CMK (cell line): Measurements from ENCODE around the gene IFNG.

Source experiments
- DNase-seq: peaks from one replicate; pipeline ENCODE4 v3.0.0-alpha.2; 2010; ENCODE audit warnings: low read depth

The IFNG gene

DNA sequence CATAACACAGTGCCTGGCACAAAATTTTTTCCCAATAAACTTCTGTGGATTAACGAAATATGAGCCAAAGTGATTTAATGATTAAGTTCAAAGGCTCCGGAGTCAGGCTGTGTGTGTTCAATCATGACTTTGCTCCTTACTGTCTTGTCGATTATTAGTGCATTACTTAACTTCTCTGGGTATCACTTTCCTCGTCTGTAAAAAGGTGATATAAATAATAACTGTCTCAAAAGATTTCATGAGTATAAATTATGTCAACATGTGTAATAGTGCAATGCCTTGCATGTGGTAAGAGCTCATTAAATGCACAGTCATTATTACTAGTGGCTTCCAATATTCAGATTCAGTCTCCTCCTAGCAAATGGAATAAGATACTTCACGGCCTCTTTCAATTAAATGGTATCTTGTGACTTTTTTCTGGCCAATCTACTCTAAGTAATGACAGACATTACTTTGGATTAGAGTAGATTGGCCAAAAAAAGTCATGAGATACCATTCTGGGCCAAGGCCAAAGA is 6.8 kb upstream of the IFNG start:
- no peak for DNase-seq

DNA sequence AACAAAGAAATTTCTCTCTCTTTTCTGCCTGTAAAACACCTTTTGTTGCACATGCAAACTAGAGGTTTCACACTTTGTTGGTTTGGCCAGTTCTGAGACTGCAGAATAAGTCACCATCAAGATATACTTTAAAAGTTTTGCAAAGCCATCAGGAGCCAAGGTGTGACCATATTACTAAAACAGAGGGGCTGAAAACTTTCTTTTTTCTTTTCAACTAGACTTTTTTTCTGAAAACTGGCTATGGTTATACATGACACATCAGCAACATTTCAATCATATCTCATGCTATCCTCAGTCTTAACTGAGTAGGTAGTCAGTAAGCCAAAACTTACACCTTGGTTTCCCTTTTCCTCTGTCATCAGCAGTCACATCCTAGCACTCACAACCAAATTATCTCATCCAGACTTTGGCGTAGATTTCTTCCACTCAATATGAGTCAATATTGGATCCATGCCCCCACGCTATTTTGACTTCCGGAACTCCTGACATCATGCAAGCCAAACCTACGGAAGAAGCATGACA is 4.1 kb upstream of the IFNG start:
- no peak for DNase-seq

DNA sequence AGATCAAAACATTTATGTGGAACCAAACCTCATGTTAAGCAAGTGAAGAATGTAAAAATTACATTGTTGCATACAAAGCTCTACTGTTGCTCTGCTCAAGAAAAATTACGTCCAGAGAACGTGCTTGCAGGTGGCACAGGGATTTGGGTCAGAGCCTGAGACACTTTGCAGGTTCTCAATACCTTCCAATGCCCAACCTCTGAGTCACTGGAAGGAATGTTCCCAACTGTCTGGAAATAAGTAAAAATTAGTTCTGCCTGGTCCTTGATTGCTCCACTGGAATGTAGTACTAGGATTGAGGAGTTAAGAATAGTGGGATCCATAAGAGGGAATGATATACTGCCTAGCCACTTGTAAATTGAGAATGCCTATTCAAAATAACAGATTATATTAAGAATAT is 2.8 kb upstream of the IFNG start:
- DNase-seq, result no peak

DNA sequence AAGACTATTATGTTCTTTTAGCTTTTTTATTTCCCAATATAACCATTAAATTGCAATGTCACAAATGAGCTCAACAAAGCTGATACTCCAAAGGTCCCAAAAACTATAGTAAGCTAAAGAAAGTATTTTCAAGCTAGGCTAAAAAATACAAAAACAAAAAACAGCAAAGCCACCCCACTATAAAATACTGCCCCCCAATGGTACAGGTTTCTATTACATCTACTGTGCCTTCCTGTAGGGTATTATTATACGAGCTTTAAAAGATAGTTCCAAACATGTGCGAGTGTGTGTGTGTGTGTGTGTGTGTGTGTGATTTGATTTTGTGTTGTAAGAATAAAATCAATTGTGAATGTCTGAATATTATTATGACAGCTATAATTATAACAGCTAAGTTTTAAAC is 1.1 kb downstream of the IFNG start:
- DNase-seq, result peak; percentile 3

DNA sequence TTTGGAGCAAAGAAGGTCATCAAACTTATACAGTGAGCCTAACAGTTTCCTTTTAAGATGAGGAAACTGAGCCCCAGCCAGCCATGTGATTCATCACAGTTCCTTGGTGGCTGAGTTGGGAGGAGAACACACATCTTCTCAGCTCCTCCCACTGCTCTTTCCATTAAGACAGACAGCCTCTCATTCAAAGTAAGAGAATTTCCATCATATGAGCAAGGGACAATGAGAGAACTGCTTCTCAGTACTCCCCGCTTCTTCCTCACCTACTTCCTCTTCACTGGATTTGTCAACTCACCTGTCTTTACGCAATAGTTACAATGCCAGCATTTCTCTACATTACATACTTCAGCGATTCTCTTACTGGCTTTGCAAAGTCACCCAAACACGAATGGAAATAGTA is 2.2 kb downstream of the IFNG start:
- no peak for DNase-seq

DNA sequence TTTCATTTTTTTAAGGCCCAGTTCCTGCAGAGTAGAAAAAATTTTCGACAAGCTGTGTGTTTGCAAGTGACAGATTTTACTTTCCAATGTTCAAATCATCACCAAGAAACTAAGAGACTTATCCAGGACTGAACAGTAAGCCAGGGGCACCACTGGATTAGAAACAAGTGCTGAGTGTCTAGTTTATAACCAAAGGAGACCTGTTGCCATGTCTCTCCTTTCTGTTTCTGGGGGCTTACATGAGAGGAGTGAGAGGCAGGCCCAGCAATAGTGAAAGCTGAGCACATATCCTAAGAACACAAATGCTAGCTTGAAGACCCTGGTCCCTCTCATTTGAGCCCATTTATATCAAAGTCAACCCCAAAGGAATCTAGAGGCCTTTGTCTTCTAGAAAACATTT is 2.9 kb downstream of the IFNG start:
- no peak for DNase-seq

DNA sequence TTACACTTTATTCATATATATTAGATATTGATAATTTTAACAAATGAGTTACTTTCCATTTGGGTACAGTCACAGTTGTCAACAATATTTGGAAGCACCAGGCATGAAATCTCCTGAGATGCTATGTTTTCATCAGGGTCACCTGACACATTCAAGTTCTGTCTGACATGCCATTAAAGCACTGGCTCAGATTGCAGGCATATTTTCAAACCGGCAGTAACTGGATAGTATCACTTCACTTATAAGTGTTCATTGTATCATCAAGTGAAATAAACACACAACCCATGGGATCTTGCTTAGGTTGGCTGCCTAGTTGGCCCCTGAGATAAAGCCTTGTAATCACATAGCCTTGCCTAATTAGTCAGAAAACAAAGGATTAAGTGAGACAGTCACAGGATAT is 4.8 kb downstream of the IFNG start:
- no peak for DNase-seq

DNA sequence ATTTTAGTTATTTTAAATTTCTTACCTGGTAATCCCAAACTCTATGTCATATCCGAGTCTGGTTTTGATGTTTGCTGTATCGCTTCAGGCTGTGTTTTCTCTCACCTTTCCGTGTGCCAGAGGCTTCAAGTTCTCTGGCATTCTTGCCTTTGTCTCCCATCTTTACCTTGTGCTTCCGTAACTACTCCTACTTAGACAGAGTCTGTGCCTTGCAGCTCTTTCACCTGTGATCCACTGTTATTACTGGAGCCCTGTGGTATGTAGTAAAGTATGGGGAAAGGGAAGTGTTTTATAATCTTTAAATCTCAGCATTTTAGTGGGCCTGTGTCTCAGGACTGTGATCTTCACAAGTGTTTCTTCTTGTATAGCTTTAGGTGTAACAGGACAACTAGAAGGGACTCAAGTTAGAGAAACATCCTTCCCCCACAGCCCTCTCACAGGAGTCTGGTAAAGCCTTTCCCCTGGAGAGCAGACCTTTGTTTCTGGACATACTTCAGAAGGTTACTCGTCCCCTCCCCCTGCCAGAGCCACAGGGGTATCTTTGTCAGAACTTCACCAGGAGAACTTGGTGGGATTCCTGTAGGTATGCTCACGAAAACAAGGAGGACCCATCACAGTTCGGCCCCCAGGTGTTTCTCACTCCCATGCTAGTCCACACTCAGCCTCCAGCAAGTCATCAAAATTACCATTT is 11.1 kb downstream of the IFNG start:
- no peak for DNase-seq

DNA sequence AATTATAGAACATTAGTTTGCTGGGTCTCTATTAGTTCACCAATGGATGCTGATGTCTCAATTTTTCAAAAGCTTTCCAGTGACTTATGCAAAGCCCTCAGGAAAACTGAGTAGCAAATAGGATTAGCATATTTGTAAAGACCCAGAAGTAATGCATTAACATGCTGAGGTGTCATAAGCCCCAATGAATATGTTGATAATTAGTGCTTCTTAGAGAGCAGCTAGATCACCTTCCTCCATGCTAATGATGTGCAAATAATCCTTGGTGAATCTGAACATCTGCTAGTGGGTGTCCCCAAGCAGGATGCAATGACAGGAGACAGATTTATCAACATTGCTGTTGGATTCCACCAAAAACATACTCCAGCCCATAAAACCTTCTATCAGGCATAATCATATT is 19.0 kb downstream of the IFNG start:
- no peak for DNase-seq

DNA sequence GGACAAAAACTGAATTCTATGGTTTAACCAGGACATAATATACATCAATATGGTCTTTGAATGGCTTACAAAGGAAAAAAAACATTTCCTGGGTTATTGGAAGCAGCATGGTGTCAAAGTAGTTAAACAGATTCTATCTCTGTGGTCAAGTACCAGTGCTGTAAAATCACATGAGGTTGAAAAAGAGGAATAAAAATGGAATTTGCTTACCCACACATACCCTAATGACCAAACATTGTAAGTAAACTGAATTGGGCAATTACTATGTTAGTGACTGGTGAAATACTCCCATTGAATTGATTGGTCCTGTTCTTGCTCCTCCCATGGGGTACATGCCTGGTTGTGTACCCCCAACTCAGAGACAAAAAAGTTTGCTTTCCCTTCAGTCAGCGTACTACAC is 19.6 kb downstream of the IFNG start:
- DNase-seq, result no peak

DNA sequence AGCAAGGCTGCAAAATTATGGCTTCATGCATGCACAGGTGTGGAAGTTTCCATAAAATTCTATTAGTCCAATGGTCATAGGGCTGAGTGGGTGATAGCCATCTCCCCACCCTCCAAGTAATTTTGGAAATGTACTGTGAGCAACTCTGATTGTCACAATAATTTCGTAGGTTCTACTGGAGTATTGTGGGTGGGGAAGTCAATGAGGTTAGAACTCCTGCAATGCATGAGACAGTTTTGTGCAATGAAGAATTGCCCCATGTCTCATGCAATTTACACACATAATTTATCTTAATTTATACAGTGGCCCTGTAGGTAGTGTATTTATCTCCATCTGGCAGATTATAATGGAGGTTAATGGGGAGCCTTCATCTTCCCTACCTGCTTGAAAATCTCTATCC is 20.5 kb downstream of the IFNG start:
- no peak for DNase-seq

DNA sequence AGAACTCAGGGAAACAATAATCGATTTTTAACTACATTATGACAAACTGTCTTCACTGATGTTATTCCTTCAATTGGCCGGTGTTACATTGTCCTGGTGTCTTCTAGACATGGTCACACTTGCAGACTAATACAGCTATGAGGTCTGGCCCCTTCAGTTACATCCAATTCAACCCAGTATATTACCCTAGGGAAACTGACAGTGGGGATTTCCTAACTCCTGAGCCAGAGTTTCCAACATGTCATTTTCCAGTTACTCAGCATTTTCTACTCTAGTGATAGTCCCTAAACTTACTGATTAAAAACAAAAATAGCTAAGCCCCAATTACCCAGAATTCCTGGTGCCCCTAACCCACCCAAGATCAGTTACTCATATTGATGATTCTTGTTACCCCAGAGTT is 21.1 kb downstream of the IFNG start:
- no peak for DNase-seq

DNA sequence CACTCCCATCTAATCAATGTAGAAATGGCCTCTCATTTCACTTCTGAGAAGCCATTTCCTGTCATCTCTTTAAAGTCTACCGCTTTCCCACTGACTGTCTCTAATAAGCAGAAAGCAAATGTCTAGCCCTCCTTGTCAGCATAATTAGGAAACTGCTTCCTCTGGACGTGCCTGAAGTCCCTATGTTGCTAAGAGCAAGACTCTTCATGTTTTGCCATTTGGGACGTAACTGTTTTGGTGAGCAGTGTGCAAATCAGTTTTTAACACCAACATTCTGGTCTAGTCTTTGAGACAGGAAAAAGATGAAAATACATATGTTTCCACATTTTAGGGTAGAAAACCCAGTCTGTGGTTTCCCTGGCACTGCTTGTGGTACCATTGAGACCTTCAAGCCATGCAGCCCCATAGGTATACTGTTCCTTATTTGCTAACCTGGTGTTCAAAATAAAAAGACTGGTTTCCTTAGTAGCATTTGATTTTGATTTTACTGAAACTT is 22.2 kb downstream of the IFNG start:
- no peak for DNase-seq

DNA sequence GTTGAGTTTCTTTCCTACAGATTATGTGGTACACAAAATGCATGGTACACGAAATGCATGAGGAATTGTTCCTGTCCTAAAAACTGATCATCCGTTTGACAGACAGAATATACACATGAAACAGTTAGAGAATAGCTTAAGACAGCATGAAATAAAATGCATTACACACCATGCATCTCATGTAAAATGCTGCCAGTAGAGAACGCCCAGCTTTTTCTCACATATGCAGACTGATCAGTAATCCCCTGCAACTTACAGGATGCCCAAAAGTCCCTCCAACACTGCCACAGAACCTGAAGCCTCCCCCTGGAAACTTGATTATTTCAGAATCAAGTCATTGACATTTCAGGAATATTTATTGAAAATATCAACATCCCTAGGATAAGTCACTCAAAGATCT is 24.0 kb downstream of the IFNG start:
- DNase-seq, result no peak

DNA sequence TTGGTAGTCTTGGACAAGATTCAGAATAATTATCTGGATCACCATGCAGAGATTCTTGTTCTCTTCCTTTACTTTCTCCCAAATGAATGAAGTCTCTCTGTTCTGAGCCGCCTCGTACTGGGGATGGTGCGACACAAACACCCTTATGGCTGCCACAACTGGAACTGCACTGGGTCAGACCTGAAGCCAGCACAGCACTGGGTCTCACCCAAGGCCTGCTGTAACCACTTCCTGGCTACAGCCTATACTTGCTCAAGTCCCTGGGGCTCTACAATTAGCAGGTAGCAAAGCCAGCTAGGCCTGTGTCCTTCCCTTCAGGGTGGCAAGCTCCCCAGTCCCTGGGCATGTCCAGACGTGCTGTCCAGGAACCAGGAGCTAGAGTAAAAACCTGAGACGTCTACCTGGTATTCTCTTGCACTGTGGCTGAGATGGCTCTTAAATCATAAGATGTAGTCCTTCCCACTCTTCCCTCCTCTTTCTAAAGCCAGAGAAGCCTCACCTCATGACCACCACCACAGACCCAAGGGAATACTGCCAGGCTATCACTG is 27.6 kb downstream of the IFNG start:
- no peak for DNase-seq

DNA sequence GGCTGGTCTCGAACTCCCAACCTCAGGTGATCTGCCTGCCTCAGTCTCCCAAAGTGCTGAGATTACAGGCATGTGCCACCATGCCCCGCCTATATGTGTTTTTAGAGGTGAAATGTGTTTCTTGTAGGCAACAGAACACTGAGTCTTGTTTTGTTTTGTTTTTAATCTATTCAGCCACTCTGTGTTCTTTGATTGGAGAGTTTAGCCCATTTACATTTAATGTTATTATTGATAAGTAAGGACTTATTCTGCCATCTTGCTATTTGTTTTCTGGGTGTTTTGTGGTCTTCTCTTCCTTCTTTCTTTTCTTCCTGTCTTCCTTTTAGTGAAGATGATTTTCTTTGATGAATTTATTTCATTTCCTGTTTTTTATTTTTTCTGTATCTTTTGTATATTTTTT is 29.6 kb downstream of the IFNG start:
- no peak for DNase-seq

DNA sequence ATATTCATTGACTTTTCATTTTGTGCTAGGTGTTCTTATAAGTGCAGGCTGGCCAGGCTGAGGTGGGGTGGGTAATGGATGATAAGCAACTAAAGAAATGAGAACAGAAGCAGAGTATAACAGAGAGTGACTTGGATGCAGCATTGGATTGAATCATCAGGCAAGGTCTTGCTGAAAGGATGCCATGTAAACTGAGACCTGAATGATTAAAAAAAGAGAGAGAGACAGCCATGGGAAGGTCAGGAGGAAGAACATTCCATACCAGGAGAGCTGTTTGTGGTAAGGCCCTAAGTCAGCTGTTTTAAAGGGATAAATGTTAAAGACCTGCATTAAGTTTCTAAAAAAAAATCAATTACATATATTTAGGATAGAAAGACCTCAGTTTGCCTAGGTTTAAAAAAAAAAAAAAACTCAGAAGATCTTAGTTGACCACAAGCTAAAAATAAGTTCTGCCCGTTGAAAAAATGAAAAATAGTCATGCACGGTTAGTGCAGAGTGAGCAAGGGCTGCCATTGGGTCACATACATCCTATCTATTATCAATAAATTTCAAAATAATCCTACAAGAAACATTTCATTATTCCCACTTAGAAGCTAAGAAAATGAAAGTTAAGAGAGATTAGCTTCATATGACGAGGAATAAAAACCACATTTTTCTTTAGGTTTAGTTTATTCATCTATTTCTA is 37.2 kb downstream of the IFNG start:
- DNase-seq, result no peak

DNA sequence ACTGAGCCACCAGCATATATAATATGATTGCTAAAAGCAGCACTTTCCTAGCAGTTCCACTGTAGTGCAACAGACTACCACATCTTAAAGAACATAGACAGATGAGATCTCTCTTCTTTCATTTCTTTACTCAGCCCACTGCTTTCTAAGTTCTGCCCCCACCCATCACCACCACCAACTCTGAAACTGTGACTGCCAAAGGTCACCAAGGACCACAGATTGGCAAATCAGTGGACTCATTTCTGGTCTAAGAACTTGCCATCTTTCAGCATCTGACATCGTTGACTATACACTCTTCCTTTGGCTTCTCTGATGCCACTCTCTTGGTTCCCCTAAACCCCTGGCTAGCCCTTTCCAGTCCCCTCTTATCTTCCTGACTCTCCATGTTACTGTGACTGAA is 38.4 kb downstream of the IFNG start:
- DNase-seq, result no peak

DNA sequence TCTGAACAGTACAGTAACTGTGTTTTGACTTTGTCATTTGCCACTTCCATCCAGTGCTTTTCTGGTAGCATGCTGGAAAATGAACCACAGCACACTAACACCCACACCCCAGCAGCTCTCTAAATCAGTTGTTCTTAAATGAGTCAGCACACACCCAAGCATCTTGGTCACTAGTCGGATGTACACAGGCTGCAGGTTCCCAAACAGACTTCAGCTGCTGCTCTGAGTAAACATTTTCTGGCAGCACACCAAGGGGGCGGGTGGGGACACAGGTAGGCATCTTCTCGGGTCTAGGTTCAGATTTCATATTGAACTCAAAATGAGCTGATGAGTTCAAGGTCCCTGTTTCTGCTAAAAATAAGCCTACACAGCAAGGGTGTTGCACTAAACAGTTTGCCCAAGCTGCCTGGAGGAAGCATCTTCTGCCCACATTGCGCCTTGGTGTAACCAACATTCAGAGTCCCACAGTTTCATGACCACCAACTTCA is 39.8 kb downstream of the IFNG start:
- DNase-seq, result no peak

DNA sequence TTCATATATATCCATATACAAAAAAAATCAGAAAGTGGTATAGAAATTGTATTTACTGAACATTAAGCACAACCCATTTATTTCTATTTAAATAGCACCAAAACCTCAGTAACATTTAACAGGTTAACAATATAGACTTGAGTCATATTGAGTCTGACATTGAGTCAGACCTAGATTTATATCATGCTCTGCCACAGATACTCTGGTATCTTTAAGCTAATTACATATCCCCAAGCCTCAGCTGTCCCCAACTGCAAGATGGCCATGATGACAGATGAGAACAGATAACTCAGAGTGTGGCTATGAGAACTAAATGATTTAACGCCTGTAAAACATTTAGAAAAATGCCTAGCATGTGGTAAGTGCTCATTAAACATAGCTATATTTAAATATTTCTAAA is 40.3 kb downstream of the IFNG start:
- DNase-seq, result no peak

DNA sequence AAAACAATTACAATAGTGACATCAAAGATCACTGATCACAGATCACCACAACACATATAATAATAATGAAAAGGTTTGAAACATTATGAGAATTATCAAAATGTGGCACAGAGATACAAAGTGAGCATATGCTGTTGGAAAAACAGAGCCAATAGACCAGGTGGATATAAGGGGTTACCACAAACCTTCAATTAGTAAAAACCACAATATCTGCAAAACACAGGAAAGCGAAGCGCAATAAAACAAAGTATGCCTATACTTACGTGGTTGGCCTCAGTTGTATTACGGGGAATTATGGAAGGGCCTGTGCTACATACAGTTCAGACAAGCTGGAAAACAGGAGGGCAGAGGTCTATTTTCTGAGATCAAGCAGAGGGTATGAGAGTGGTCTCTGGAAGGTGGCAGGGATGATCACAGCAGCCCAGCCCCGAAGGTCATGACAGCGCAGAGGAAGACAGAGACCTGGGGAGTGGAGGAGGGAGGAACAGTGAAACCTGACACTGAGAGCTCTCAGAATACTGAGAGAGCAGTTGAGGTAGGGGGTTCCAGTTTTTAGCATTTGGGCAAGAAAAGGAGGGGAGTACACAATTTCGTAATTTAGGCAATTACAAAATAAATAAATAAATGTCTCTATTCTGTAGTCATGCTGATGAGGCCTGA is 41.3 kb downstream of the IFNG start:
- no peak for DNase-seq

DNA sequence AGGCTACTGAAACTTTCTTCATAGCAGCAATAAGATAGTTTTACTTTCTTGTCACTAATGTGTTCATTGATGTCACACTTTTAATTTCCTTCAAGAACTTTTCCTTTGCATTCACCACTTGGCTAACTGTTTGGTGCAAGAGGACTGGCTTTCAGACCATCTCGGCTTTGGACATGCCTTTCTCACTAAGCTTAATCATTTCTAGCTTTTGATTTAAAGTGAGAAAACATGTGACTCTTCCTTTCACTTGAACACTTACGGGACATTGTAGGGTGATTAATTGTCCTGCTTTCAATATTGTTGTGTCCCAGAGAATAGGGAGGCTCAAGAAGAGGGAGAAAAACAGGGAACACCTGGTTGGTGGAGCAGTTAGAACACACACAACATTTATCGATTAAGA is 41.9 kb downstream of the IFNG start:
- DNase-seq, result no peak

DNA sequence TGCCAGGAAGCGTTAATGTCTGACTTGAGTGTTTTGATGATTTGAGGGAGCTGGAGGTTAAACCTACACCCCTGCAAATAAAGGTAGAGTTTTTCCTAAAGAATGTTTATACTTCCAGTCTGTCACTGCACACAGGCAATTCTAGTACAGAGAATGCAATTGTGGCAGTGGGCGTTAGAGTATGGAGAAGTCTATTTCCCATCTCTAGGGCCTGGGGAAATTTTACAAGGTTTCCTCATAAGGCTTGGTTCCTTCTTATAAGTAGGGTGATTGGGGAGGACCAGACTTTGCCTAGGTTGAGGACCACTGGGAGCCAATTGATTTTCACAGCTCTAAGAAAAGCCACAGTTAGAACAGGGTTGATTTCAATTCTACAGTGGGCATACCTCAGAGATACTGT is 44.3 kb downstream of the IFNG start:
- DNase-seq, result no peak
